Subcutaneous preadipocyte (primary cell): ENCODE results near the gene CORO1A. TPM values are rescaled to one million over a fixed set of nuclear protein-coding genes. Genes with fewer than 3 reads are reported as not detected.

Source experiments
- small RNA-seq: library from RNA; depleted of rRNA; stranded (forward); fragments of <200 nt; gene quantifications from one replicate; pipeline ENCODE3, GENCODE V24; 2012
- total RNA-seq: library from RNA; depleted of rRNA; stranded (reverse); fragments of >200 nt; gene quantifications from 2 replicates; pipeline ENCODE4 v1.2.3, GENCODE V29; 2012

Gene CORO1A
- 0.73 and 1.6 TPM in 2 replicates for total RNA-seq

DNA sequence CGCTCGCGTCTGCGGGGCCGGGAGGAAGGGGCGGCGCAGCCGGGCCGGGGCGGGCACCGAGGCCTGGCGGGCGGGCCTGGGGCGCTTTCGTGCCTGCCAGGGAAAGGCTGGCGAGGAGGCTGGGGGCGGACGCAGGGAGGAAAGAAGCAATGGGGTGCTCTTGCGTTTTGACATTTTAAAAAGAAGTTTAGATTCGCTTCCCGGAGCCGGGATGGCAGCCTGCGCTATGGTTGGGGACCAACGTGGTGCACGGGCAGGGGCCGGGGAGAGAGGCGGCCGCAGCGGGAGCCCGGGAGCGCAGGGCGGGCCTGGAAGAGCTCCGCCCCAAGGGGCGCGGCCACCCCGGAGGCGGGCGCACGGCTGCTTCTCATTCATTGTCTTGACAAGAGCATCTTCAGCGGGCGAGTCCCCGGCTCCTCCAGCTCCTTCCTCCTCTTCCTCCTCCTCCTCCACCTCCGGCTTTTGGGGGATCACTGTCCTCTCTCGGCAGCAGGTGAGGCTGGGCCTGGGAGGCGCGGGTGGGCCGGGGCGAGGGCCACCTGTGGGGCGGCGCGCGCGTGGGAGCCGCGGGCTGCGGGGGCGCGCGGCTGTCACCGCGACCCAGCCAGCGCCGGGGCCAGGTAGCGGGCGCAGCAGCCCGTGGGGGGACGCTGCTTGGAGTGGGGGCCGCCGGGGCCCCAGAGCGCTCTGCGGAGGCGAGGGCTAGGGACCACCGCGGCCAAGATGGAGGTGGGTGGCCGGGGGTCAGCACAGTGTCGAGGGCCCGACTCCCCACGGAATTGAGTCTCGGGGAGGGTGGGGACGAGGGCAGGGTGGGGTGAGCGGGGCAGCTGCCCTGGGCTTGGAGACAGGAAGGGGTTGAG, at the start of gene CORO1A:
Gene CORO1A, plus strand, starts transcription at position 370 of the 863 bp plus-strand sequence. CDS start 1,608 bp downstream, outside the sequence.

DNA sequence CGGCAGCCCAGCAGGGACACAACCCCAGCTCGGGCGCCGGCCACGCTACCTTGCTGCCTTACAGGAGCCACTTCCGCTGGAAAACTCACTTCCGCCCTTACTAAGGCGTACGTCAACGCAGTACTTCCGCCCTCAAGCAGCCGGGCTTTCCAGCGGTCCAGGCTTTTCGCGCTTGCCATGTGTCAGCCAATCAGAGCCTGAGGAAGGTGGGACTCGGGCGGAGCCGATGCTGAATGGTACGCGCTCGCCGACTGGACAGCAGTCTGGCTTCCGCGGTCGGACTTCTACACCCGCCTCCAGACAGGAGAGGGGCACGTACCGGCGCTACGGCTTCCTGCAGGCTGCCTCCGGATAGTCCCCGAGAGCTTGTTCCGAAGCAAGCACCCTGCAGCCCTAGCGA, 10.2 kb downstream of the CORO1A start, which contains the start of the genes BOLA2B and SLX1A:
Gene BOLA2B, minus strand, starts transcription at position 52 of the 400 bp plus-strand sequence. CDS start 71 bp downstream, outside the sequence.
Gene SLX1A, plus strand, starts transcription at position 261 of the 400 bp plus-strand sequence. CDS start 210 bp downstream, outside the sequence.

DNA sequence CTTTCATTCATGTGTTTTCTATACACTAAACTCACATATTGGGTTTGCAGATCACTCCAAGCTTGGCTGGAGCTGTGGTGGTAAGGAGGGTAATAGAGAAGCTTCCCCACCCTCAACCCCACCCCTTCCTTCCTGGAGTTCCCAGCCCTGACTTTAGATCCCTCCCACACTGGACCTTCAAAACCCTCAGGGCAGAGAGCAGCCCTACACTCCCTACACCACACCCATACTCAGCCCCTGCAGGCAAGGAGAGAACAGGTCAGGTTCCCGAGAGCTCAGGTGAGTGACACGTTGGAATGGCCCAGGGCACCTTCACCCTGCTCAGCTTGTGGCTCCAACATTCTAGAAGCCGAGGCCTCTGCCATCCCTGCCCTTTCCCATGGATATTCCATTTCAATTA, 15.6 kb downstream of the CORO1A start, which contains the start of gene SULT1A3:
Gene SULT1A3, plus strand, starts transcription at position 207 of the 400 bp plus-strand sequence. CDS start 1,474 bp downstream, outside the sequence.

Small RNAs within 50 kb of the gene (small RNA-seq; reads per million reads assigned to genes)
- gene AC106782.4 = not detected

Other genes starting within 250 kb of the CORO1A start
- gene TMEM219, start 221.5 kb upstream of the CORO1A start, total RNA-seq = 40.7 and 53.3 TPM in 2 replicates
- 32.3 and 42.2 TPM in 2 replicates for gene TAOK2, start 209.7 kb upstream of the CORO1A start, total RNA-seq
- gene HIRIP3, start 188.0 kb upstream of the CORO1A start, total RNA-seq = 5.9 and 8.2 TPM in 2 replicates
- gene INO80E, start 187.4 kb upstream of the CORO1A start, total RNA-seq = 18.7 and 21.7 TPM in 2 replicates
- 0.20 and 0.37 TPM in 2 replicates for gene DOC2A, start 172.6 kb upstream of the CORO1A start, total RNA-seq
- not detected in 2 replicates for gene C16orf92, start 160.4 kb upstream of the CORO1A start, total RNA-seq
- not detected in 2 replicates for gene TLCD3B, start 152.3 kb upstream of the CORO1A start, total RNA-seq
- 847 and 985 TPM in 2 replicates for gene ALDOA, start 117.8 kb upstream of the CORO1A start, total RNA-seq
- 182 and 190 TPM in 2 replicates for gene PPP4C, start 107.6 kb upstream of the CORO1A start, total RNA-seq
- 0.39 TPM in 1 of 2 replicates, not detected in the other for gene TBX6, start 91.7 kb upstream of the CORO1A start, total RNA-seq
- gene YPEL3, start 87.4 kb upstream of the CORO1A start, total RNA-seq = 6.6 and 9.2 TPM in 2 replicates
- gene GDPD3, start 70.1 kb upstream of the CORO1A start, total RNA-seq = 0.78 and 1.8 TPM in 2 replicates
- 50.0 and 59.2 TPM in 2 replicates for gene MAPK3, start 60.4 kb upstream of the CORO1A start, total RNA-seq
- 47.7 and 168 TPM in 2 replicates for gene BOLA2B, start 10.1 kb downstream of the CORO1A start, total RNA-seq
- 37.5 and 42.6 TPM in 2 replicates for gene SLX1A, start 10.3 kb downstream of the CORO1A start, total RNA-seq
- 2.9 and 5.7 TPM in 2 replicates for gene SULT1A3, start 15.7 kb downstream of the CORO1A start, total RNA-seq
- gene NPIPB13, start 64.9 kb downstream of the CORO1A start, total RNA-seq = 0.73 TPM in 1 of 2 replicates, not detected in the other
- 21.7 and 22.3 TPM in 2 replicates for gene CD2BP2, start 171.7 kb downstream of the CORO1A start, total RNA-seq
- gene TBC1D10B, start 186.9 kb downstream of the CORO1A start, total RNA-seq = 38.6 and 47.3 TPM in 2 replicates
- not detected in 2 replicates for gene MYL11, start 191.2 kb downstream of the CORO1A start, total RNA-seq
- 0.20 TPM in 1 of 2 replicates, not detected in the other for gene SEPTIN1, start 199.0 kb downstream of the CORO1A start, total RNA-seq
- 5.5 and 6.5 TPM in 2 replicates for gene ZNF48, start 211.8 kb downstream of the CORO1A start, total RNA-seq
- gene ZNF771, start 224.0 kb downstream of the CORO1A start, total RNA-seq = 9.8 and 12.1 TPM in 2 replicates
- gene DCTPP1, start 246.4 kb downstream of the CORO1A start, total RNA-seq = 20.6 and 22.1 TPM in 2 replicates